ENCODE results near the gene ADAMTS12. TPM values are rescaled to one million over a fixed set of nuclear protein-coding genes. Genes with fewer than 3 reads are reported as not detected.
A peak's percentile ranks its signal among the peaks of the same experiment; 100 is the strongest.

Gene ADAMTS12, protein sequence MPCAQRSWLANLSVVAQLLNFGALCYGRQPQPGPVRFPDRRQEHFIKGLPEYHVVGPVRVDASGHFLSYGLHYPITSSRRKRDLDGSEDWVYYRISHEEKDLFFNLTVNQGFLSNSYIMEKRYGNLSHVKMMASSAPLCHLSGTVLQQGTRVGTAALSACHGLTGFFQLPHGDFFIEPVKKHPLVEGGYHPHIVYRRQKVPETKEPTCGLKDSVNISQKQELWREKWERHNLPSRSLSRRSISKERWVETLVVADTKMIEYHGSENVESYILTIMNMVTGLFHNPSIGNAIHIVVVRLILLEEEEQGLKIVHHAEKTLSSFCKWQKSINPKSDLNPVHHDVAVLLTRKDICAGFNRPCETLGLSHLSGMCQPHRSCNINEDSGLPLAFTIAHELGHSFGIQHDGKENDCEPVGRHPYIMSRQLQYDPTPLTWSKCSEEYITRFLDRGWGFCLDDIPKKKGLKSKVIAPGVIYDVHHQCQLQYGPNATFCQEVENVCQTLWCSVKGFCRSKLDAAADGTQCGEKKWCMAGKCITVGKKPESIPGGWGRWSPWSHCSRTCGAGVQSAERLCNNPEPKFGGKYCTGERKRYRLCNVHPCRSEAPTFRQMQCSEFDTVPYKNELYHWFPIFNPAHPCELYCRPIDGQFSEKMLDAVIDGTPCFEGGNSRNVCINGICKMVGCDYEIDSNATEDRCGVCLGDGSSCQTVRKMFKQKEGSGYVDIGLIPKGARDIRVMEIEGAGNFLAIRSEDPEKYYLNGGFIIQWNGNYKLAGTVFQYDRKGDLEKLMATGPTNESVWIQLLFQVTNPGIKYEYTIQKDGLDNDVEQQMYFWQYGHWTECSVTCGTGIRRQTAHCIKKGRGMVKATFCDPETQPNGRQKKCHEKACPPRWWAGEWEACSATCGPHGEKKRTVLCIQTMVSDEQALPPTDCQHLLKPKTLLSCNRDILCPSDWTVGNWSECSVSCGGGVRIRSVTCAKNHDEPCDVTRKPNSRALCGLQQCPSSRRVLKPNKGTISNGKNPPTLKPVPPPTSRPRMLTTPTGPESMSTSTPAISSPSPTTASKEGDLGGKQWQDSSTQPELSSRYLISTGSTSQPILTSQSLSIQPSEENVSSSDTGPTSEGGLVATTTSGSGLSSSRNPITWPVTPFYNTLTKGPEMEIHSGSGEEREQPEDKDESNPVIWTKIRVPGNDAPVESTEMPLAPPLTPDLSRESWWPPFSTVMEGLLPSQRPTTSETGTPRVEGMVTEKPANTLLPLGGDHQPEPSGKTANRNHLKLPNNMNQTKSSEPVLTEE (N-terminal part only)
- polyA plus RNA-seq (2012; ENCODE audit: low read depth, missing spikeins), result 18.8 TPM

DNA sequence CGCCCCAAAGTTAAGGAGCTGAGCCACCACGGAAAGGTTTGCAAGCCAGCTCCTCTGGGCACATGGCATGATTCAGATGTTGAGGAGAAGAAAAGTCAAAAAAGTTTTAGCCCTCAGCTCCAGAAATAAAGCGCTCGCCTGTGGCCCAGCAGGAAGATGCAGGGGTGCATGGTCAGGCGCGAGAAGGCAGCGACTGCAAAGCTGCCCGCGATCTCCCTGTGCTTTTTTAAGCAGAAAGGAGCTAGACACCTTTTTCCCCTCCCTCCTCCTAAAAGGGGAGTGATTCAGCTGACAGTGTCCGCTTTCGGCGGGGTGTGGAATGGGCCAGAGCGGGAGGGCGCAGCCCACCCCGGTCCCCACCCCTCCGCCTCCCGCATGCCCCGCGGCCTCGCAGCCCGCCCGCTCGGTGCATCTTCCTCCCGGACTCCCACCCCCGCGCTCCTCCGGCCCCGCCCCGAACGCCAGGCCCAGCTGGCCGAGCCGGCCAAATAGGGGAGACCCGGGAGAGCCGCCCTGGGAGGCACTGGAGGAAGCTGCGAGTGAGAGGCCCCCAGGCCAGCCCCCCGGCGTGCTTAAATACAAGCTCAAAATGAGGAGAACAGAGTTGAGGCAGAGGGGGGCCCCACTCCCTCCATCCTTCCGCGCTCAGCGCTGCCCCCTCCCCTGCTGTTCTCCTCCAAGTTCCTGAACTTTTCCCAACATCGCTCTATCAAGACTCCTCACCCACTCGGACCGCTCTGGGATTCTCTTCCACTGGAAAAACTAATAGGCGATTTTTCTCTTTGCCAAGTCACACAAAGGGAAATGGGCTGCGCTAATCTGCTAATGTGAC is at the start of gene ADAMTS12:
Gene ADAMTS12, minus strand, starts transcription at position 203 of the 832 bp plus-strand sequence. Its CDS starts 134 bp downstream, at position 69.
- FAIRE-seq (peak; percentile 66), DNase-seq (ENCODE audit: insufficient read length, low spot score) (peak; percentile 39)
- no peak for TF ChIP-seq PAX5 (IDR thresholded peaks at IDR 0.05; ENCODE audit: insufficient read depth, low read length, severe bottlenecking)
- no peak for TF ChIP-seq POU2F2 (IDR thresholded peaks at IDR 0.05; ENCODE audit: low read depth, low read length)

- DNase-seq (ENCODE audit: insufficient read length, low spot score) (no peak), FAIRE-seq (no peak)
- no peak for TF ChIP-seq POLR2A (IDR thresholded peaks at IDR 0.05; ENCODE audit: low read depth, low read length)
- TF ChIP-seq POLR2AphosphoS5 (IDR thresholded peaks at IDR 0.05; ENCODE audit: low read depth, low read length), result no peak
- no peak for TF ChIP-seq SPI1 (IDR thresholded peaks at IDR 0.05; ENCODE audit: low read depth, low read length)
- no peak for TF ChIP-seq PAX5 (IDR thresholded peaks at IDR 0.05; ENCODE audit: insufficient read depth, low read length, severe bottlenecking)
- TF ChIP-seq POU2F2 (IDR thresholded peaks at IDR 0.05; ENCODE audit: low read depth, low read length), result no peak
- TF ChIP-seq TAF1 (IDR thresholded peaks at IDR 0.05; ENCODE audit: low read depth, low read length), result no peak
Measured at GRCh38 chr5:33941090-33941489, 49.3 kb upstream of the ADAMTS12 start.

- DNase-seq (ENCODE audit: insufficient read length, low spot score), result no peak
- FAIRE-seq, result no peak
- TF ChIP-seq TAF1 (IDR thresholded peaks at IDR 0.05; ENCODE audit: low read depth, low read length) (no peak), SPI1 (IDR thresholded peaks at IDR 0.05; ENCODE audit: low read depth, low read length) (no peak), POLR2A (IDR thresholded peaks at IDR 0.05; ENCODE audit: low read depth, low read length) (no peak), PAX5 (IDR thresholded peaks at IDR 0.05; ENCODE audit: insufficient read depth, low read length, severe bottlenecking) (no peak), POLR2AphosphoS5 (IDR thresholded peaks at IDR 0.05; ENCODE audit: low read depth, low read length) (no peak), POU2F2 (IDR thresholded peaks at IDR 0.05; ENCODE audit: low read depth, low read length) (no peak)
Measured at GRCh38 chr5:33939556-33940262, 47.9 kb upstream of the ADAMTS12 start.

DNA sequence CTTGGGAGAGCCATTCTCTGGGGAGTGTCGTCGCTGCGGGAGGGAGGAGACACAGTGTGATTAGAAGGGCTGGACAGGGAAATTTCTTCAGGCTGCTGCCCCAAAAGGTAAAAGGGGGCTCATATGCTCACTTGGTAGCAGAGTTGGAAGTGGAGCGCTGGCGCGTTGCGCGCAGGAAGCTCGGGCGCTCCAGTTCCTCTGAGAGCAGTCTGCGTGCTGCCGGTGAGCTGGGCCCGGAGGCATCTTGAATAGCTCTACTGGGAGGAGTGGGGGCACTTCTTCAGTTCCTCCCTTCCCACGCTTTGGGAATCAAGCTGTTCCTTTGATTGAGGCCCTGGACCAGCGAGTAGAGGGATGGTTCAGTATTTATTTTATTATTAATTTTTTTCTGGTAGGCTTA is 47.1 kb upstream of the ADAMTS12 start:
- no peak for TF ChIP-seq POLR2AphosphoS5 (IDR thresholded peaks at IDR 0.05; ENCODE audit: low read depth, low read length)
- no peak for TF ChIP-seq PAX5 (IDR thresholded peaks at IDR 0.05; ENCODE audit: insufficient read depth, low read length, severe bottlenecking)
- TF ChIP-seq POLR2A (IDR thresholded peaks at IDR 0.05; ENCODE audit: low read depth, low read length), result no peak
- TF ChIP-seq TAF1 (IDR thresholded peaks at IDR 0.05; ENCODE audit: low read depth, low read length), result no peak
- TF ChIP-seq POU2F2 (IDR thresholded peaks at IDR 0.05; ENCODE audit: low read depth, low read length), result no peak
- TF ChIP-seq SPI1 (IDR thresholded peaks at IDR 0.05; ENCODE audit: low read depth, low read length), result no peak
- no peak for DNase-seq (ENCODE audit: insufficient read length, low spot score)
- no peak for FAIRE-seq

GRCh38 chr5:33938507-33938796 is 46.7 kb upstream of the ADAMTS12 start:
- no peak for FAIRE-seq
- DNase-seq (ENCODE audit: insufficient read length, low spot score), result no peak
- TF ChIP-seq TAF1 (IDR thresholded peaks at IDR 0.05; ENCODE audit: low read depth, low read length) (no peak), POLR2A (IDR thresholded peaks at IDR 0.05; ENCODE audit: low read depth, low read length) (no peak), SPI1 (IDR thresholded peaks at IDR 0.05; ENCODE audit: low read depth, low read length) (no peak), PAX5 (IDR thresholded peaks at IDR 0.05; ENCODE audit: insufficient read depth, low read length, severe bottlenecking) (no peak), POU2F2 (IDR thresholded peaks at IDR 0.05; ENCODE audit: low read depth, low read length) (no peak), POLR2AphosphoS5 (IDR thresholded peaks at IDR 0.05; ENCODE audit: low read depth, low read length) (no peak)

- TF ChIP-seq POLR2A (IDR thresholded peaks at IDR 0.05; ENCODE audit: low read depth, low read length), result no peak
- no peak for TF ChIP-seq PAX5 (IDR thresholded peaks at IDR 0.05; ENCODE audit: insufficient read depth, low read length, severe bottlenecking)
- no peak for TF ChIP-seq SPI1 (IDR thresholded peaks at IDR 0.05; ENCODE audit: low read depth, low read length)
- TF ChIP-seq TAF1 (IDR thresholded peaks at IDR 0.05; ENCODE audit: low read depth, low read length), result no peak
- TF ChIP-seq POU2F2 (IDR thresholded peaks at IDR 0.05; ENCODE audit: low read depth, low read length), result no peak
- TF ChIP-seq POLR2AphosphoS5 (IDR thresholded peaks at IDR 0.05; ENCODE audit: low read depth, low read length), result no peak
- DNase-seq (ENCODE audit: insufficient read length, low spot score) (no peak), FAIRE-seq (no peak)
Measured at GRCh38 chr5:33937707-33938506, 46.1 kb upstream of the ADAMTS12 start.

DNA sequence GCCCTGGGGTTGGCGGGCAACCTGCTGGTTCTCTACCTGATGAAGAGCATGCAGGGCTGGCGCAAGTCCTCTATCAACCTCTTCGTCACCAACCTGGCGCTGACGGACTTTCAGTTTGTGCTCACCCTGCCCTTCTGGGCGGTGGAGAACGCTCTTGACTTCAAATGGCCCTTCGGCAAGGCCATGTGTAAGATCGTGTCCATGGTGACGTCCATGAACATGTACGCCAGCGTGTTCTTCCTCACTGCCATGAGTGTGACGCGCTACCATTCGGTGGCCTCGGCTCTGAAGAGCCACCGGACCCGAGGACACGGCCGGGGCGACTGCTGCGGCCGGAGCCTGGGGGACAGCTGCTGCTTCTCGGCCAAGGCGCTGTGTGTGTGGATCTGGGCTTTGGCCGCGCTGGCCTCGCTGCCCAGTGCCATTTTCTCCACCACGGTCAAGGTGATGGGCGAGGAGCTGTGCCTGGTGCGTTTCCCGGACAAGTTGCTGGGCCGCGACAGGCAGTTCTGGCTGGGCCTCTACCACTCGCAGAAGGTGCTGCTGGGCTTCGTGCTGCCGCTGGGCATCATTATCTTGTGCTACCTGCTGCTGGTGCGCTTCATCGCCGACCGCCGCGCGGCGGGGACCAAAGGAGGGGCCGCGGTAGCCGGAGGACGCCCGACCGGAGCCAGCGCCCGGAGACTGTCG is 45.4 kb upstream of the ADAMTS12 start:
- TF ChIP-seq PAX5 (IDR thresholded peaks at IDR 0.05; ENCODE audit: insufficient read depth, low read length, severe bottlenecking) (no peak), POLR2A (IDR thresholded peaks at IDR 0.05; ENCODE audit: low read depth, low read length) (no peak), POLR2AphosphoS5 (IDR thresholded peaks at IDR 0.05; ENCODE audit: low read depth, low read length) (no peak), TAF1 (IDR thresholded peaks at IDR 0.05; ENCODE audit: low read depth, low read length) (no peak), POU2F2 (IDR thresholded peaks at IDR 0.05; ENCODE audit: low read depth, low read length) (no peak), SPI1 (IDR thresholded peaks at IDR 0.05; ENCODE audit: low read depth, low read length) (no peak)
- no peak for DNase-seq (ENCODE audit: insufficient read length, low spot score)
- FAIRE-seq, result peak; percentile 38
